HL-60 (cell line): ENCODE results near the gene NUSAP1.
"Not testable (repeated sequence)": the region's sequence is repeated elsewhere in the genome, so short reads cannot be mapped to it uniquely, and the experiment has no call there.

ENCODE experiments used
- CTCF ChIP-seq: IDR thresholded peaks from one replicate; pipeline ENCODE4 v1.5.1; 2011; ENCODE audit warnings: low read length, control low read depth, inconsistent platforms; ENCODE audit not compliant: insufficient read depth
- GABPA ChIP-seq: IDR thresholded peaks from 2 replicates; pipeline ENCODE4 v1.6.1; 2012; ENCODE audit warnings: low read depth
- REST ChIP-seq: IDR thresholded peaks from 2 replicates; pipeline ENCODE4 v1.6.1; 2012; ENCODE audit warnings: low read depth; ENCODE audit not compliant: insufficient replicate concordance

- not testable (repeated sequence) for TF ChIP-seq CTCF, GABPA, REST
These were observed 31.5 kb upstream of the NUSAP1 start for GRCh38 chr15:41301139-41301538.
